GM23338 (cell line): ENCODE data around the gene MYF5. TPM values are rescaled to one million over a fixed set of nuclear protein-coding genes. Genes with fewer than 3 reads are reported as not detected.

ENCODE experiments used
- ATAC-seq: fragments of 200-7000 bp; cut with Tn5 transposase; 3 replicates; pipeline ENCODE4 v1.9.1; 2020
- DNase-seq: peaks from one replicate; pipeline ENCODE4 v3.0.0-alpha.2; 2015; ENCODE audit warnings: low spot score
- H2AFZ ChIP-seq: fragments of 200-600 bp; sonication (generic); 2 replicates; pipeline ENCODE4 v1.8.0; 2016; ENCODE audit warnings: antibody characterized with exemption, mild to moderate bottlenecking, moderate library complexity
- H3F3A ChIP-seq: fragments of 200-600 bp; sonication (generic); replicated peaks from 2 replicates; pipeline ENCODE4 v1.8.0; 2017; ENCODE audit warnings: antibody characterized with exemption, mixed run types, low read depth
- H3K27ac ChIP-seq: fragments of 200-600 bp; sonication (generic); 2 replicates; pipeline ENCODE4 v1.6.1; 2016; ENCODE audit warnings: low read depth
- H3K27me3 ChIP-seq: fragments of 200-600 bp; sonication (generic); 2 replicates; pipeline ENCODE4 v1.8.0; 2016; ENCODE audit warnings: mild to moderate bottlenecking, mixed run types, moderate library complexity; ENCODE audit not compliant: insufficient read depth
- H3K36me3 ChIP-seq: fragments of 200-600 bp; sonication (generic); 2 replicates; pipeline ENCODE4 v1.8.0; 2016; ENCODE audit warnings: mild to moderate bottlenecking; ENCODE audit not compliant: insufficient read depth
- H3K4me1 ChIP-seq: fragments of 200-600 bp; sonication (generic); 2 replicates; pipeline ENCODE4 v1.8.0; 2016; ENCODE audit warnings: mild to moderate bottlenecking, moderate library complexity; ENCODE audit not compliant: insufficient read depth
- H3K4me2 ChIP-seq: fragments of 200-600 bp; sonication (generic); 2 replicates; pipeline ENCODE4 v1.7.1; 2017; ENCODE audit warnings: mixed run types
- H3K4me3 ChIP-seq: fragments of 200-600 bp; sonication (generic); 2 replicates; pipeline ENCODE4 v1.6.1; 2016; ENCODE audit warnings: mixed run types
- H3K79me2 ChIP-seq: fragments of 200-600 bp; sonication (generic); replicated peaks from 2 replicates; pipeline ENCODE4 v1.8.0; 2017; ENCODE audit warnings: mild to moderate bottlenecking; ENCODE audit not compliant: insufficient read depth
- H3K9me2 ChIP-seq: fragments of 200-600 bp; sonication (generic); 2 replicates; pipeline ENCODE4 v1.8.0; 2017; ENCODE audit not compliant: insufficient read depth
- H4K20me1 ChIP-seq: fragments of 200-600 bp; sonication (generic); replicated peaks from 2 replicates; pipeline ENCODE4 v1.8.0; 2017; ENCODE audit warnings: mild to moderate bottlenecking; ENCODE audit not compliant: insufficient read depth
- H3K27ac Mint-ChIP-seq: 2 replicates; pipeline ENCODE4 v1.8.0; 2020; ENCODE audit warnings: inconsistent platforms, mild to moderate bottlenecking, moderate library complexity, mixed read lengths
- H3K27me3 Mint-ChIP-seq: 3 replicates; pipeline ENCODE4 v1.8.0; 2022; ENCODE audit warnings: low read depth, mild to moderate bottlenecking, moderate library complexity, mixed read lengths, inconsistent platforms; ENCODE audit not compliant: insufficient read depth, poor library complexity
- H3K36me3 Mint-ChIP-seq: 3 replicates; pipeline ENCODE4 v1.8.0; 2021; ENCODE audit warnings: low read depth, mild to moderate bottlenecking, inconsistent platforms, moderate library complexity, mixed read lengths
- H3K4me1 Mint-ChIP-seq: 3 replicates; pipeline ENCODE4 v1.8.0; 2020; ENCODE audit warnings: mild to moderate bottlenecking, inconsistent platforms, mixed read lengths
- H3K4me3 Mint-ChIP-seq: 3 replicates; pipeline ENCODE4 v1.8.0; 2021; ENCODE audit warnings: moderate library complexity, mild to moderate bottlenecking, inconsistent platforms, mixed read lengths
- H3K9me3 Mint-ChIP-seq: 3 replicates; pipeline ENCODE4 v1.8.0; 2020; ENCODE audit warnings: moderate library complexity, mild to moderate bottlenecking, inconsistent platforms, mixed read lengths
- CREB1 ChIP-seq: fragments of 250-450 bp; sonication (Bioruptor Pico); IDR thresholded peaks from 2 replicates; pipeline ENCODE4 v1.5.0; 2020; ENCODE audit warnings: low read depth, mild to moderate bottlenecking, moderate library complexity
- CTCF ChIP-seq, 2 experiments: fragments of 200-600 bp in 1 of 2; sonication (generic) in 1 of 2; conservative IDR thresholded peaks; 2 replicates each; pipeline versions ENCODE4 v1.5.1 to v1.6.1; 2016 to 2017; ENCODE audit warnings: antibody characterized with exemption in 2 of 2, low read depth in 2 of 2, mild to moderate bottlenecking in 2 of 2, moderate library complexity in 1 of 2
- ETS1 ChIP-seq: IDR thresholded peaks from 2 replicates; pipeline ENCODE4 v1.6.1; 2016; ENCODE audit warnings: antibody characterized with exemption
- EZH2 ChIP-seq: fragments of 200-600 bp; sonication (generic); IDR thresholded peaks from one replicate; pipeline ENCODE4 v1.8.0; 2017; ENCODE audit warnings: antibody characterized with exemption, mild to moderate bottlenecking, low read depth; ENCODE audit not compliant: unreplicated experiment
- EZH2phosphoT487 ChIP-seq: fragments of 200-600 bp; sonication (generic); IDR thresholded peaks from one replicate; pipeline ENCODE4 v1.8.1; 2018; ENCODE audit warnings: antibody characterized with exemption; ENCODE audit not compliant: unreplicated experiment
- JUNB ChIP-seq: IDR thresholded peaks from one replicate; pipeline ENCODE4 v1.6.1; 2016; ENCODE audit warnings: antibody characterized with exemption; ENCODE audit not compliant: unreplicated experiment
- NANOG ChIP-seq: IDR thresholded peaks from 2 replicates; pipeline ENCODE4 v1.6.1; 2016; ENCODE audit warnings: antibody characterized with exemption, borderline replicate concordance
- POLR2AphosphoS5 ChIP-seq: IDR thresholded peaks from 2 replicates; pipeline ENCODE4 v1.6.1; 2016; ENCODE audit warnings: antibody characterized with exemption, low read depth
- REST ChIP-seq: IDR thresholded peaks from one replicate; pipeline ENCODE4 v1.6.1; 2018; ENCODE audit warnings: antibody characterized with exemption; ENCODE audit not compliant: unreplicated experiment
- STAT1 ChIP-seq: IDR thresholded peaks from one replicate; pipeline ENCODE4 v1.6.1; 2016; ENCODE audit warnings: antibody characterized with exemption; ENCODE audit not compliant: unreplicated experiment
- ZNF114 ChIP-seq: fragments of 250-450 bp; sonication (Bioruptor Pico); IDR thresholded peaks from 2 replicates; pipeline ENCODE4 v1.5.0; 2020; ENCODE audit warnings: mild to moderate bottlenecking, moderate library complexity
- ZNF331 ChIP-seq: fragments of 250-450 bp; sonication (Bioruptor Pico); IDR thresholded peaks from 2 replicates; pipeline ENCODE4 v1.5.0; 2020; ENCODE audit warnings: low read depth, mild to moderate bottlenecking, moderate library complexity
- polyA plus RNA-seq: library from polyadenylated mRNA; unstranded; fragments of >200 nt; fragmentation: Nextera tagmentation; extraction: Ambion mirVana; gene quantifications from 2 replicates; pipeline ENCODE4 v1.2.1, GENCODE V29; 2016
- total RNA-seq: library from RNA; depleted of rRNA; stranded (reverse); fragments of >200 nt; shearing (Covaris generic); gene quantifications from 2 replicates; pipeline ENCODE4 v1.2.3, GENCODE V29; 2014

Gene MYF5
- total and polyA plus RNA-seq, 2 experiments from 2014 or later: not detected

- Mint-ChIP-seq H3K27ac (no peak overlapping the region), H3K4me3 (peak overlapping the region; percentile 75), H3K27me3 (peaks cover 84% of the 10 kb centered on the region), H3K9me3 (no peaks in the 10 kb centered on the region), H3K36me3 (no peaks in the 10 kb centered on the region), H3K4me1 (peaks cover 61% of the 10 kb centered on the region)
- ATAC-seq: peak; percentile 33
- peak overlapping the region; percentile 3; the same call in 1 of the 2 replicates for H2AFZ ChIP-seq
- no peaks in the 10 kb centered on the region for H3K79me2 ChIP-seq
- peak overlapping the region; percentile 90 for H3K4me2 ChIP-seq
- peaks cover 12% of the 10 kb centered on the region; the same call in 1 of the 2 replicates for H3F3A ChIP-seq
- H3K27me3 ChIP-seq: peaks cover 100% of the 10 kb centered on the region
- H3K27ac ChIP-seq: no peak overlapping the region
- H3K36me3 ChIP-seq: no peaks in the 10 kb centered on the region
- H4K20me1 ChIP-seq: peaks cover 9% of the 10 kb centered on the region; the same call in 1 of the 2 replicates
- H3K4me3 ChIP-seq: peak overlapping the region; percentile 50
- DNase-seq: peak; percentile 87
- H3K4me1 ChIP-seq: peaks cover 70% of the 10 kb centered on the region
- TF ChIP-seq EZH2 (peak; percentile 48), EZH2phosphoT487 (no peak), JUNB (no peak), ZNF114 (CRISPR knock-in tag) (no peak), STAT1 (no peak), ETS1 (no peak), CTCF (conservative IDR thresholded peaks at IDR 0.05; ENCODE audit: low read depth in 2 of 2) (peak; percentile 88 to 99), ZNF331 (CRISPR knock-in tag) (no peak), REST (no peak), CREB1 (no peak), POLR2AphosphoS5 (no peak), NANOG (no peak)
- H3K9me2 ChIP-seq: no peaks in the 10 kb centered on the region
These were observed 6.6 kb upstream of the MYF5 start for GRCh38 chr12:80709811-80710726.
